Fibroblast of villous mesenchyme (primary cell): Measurements from ENCODE around the gene ATP9A. TPM values are rescaled to one million over a fixed set of nuclear protein-coding genes. Genes with fewer than 3 reads are reported as not detected.

Experiments used
- DNase-seq: peaks from one replicate; pipeline ENCODE4 v3.0.0-alpha.2; 2010; ENCODE audit warnings: low read depth
- H3K4me3 ChIP-seq: 2 replicates; pipeline ENCODE4 v1.5.1; 2011; ENCODE audit warnings: low read depth, mild to moderate bottlenecking, low read length
- CTCF ChIP-seq: IDR thresholded peaks from 2 replicates; pipeline ENCODE4 v1.5.1; 2012; ENCODE audit warnings: low read depth, mild to moderate bottlenecking, low read length; ENCODE audit not compliant: insufficient read depth
- total RNA-seq: library from RNA; depleted of rRNA; stranded (reverse); fragments of >200 nt; gene quantifications from 2 replicates; pipeline ENCODE4 v1.2.3, GENCODE V29; 2012

The ATP9A gene
- total RNA-seq, 1 donor, result 6.9 TPM

- H3K4me3 ChIP-seq, result no peak overlapping the region
- no peak for DNase-seq
- no peak for TF ChIP-seq CTCF
Observed at GRCh38 chr20:51702556-51702955, 65.6 kb downstream of the ATP9A start.

GRCh38 chr20:51700809-51701285, 67.3 kb downstream of the ATP9A start:
- peak; percentile 82 for TF ChIP-seq CTCF
- no peak overlapping the region for H3K4me3 ChIP-seq
- peak; percentile 65 for DNase-seq

GRCh38 chr20:51698252-51698651, 69.9 kb downstream of the ATP9A start:
- TF ChIP-seq CTCF, result no peak
- no peak overlapping the region for H3K4me3 ChIP-seq
- DNase-seq, result no peak

GRCh38 chr20:51697096-51697826, 70.9 kb downstream of the ATP9A start:
- no peak for DNase-seq

GRCh38 chr20:51696304-51697071, 71.7 kb downstream of the ATP9A start:
- TF ChIP-seq CTCF, result no peak
- H3K4me3 ChIP-seq, result peak overlapping the region; percentile 42
- peak; percentile 70 for DNase-seq

More at GRCh38 chr20:51697096-51697826, 70.9 kb downstream of the ATP9A start:
- no peak overlapping the region for H3K4me3 ChIP-seq
- TF ChIP-seq CTCF, result no peak

- H3K4me3 ChIP-seq, result peak overlapping the region; percentile 42
- peak; percentile 85 for DNase-seq
- TF ChIP-seq CTCF, result no peak
Observed at GRCh38 chr20:51695574-51696303, 72.5 kb downstream of the ATP9A start.
